HTERT RPE-1 (cell line): ENCODE results near the gene EFHD2.
"Not testable (repeated sequence)": the region's sequence is repeated elsewhere in the genome, so short reads cannot be mapped to it uniquely, and the experiment has no call there.

ENCODE experiments used
- in situ Hi-C: fragments of 300-500 bp; cut with MboI; formaldehyde crosslinking; loops from 4 replicates; pipeline ENCODE4 v1.14.3; 2020; ENCODE audit warnings: low sequenced_read_pairs

The EFHD2 gene

DNA sequence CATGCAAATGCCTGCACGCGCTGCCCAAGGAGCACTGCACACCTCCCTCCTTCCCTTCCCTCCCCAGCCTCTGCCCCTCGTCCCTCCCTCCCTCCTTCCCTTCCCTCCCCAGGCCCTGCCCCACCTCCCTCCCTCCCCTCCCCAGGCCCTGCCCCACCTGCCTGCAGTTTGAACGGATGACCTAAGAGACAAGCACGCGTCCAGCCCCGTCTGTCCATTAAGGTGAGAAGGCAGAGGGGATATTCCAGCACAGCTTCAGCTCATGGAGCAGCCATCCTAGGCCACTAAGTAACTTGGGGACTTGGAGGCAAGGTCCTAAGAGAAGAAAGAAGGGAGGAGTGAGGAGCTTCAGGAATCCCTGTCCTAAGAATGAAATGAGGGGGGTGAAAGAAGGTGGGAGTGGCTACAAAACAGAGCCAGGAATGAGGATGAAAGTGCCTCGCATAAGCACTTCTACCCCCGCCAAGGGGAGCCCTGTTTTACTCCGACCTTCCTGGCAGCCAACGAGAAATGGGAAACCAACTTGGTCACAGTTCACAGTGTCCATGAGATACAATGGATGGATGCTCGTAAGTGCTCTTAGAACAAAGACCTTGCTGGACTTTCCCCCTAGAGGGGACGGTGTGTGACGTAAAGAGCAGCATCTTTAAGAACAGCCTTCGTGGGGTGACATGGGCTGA is 21.3 kb upstream of the EFHD2 start:
- in situ Hi-C loops = no loop called here

DNA sequence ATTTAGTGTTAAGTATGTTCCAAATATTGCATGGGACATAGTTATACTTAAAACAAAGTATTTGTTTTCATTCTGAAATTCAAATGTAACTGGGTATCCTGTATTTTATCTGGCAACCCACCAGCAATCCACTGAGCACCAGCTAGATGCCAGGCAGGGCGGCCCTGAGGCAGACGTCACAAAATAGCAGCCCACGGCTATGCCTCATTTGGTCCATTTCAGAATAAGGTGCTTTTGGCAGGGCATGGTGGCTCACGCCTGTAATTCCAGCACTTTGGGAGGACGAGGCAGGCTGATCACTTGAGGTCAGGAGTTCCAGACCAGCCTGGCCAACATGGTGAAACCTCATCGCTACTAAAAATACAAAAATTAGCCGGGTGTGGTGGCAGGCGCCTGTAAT is 19.9 kb upstream of the EFHD2 start:
- in situ Hi-C loops = not testable (repeated sequence)

GRCh38 chr1:15390667-15391066 is 19.0 kb upstream of the EFHD2 start:
- in situ Hi-C loops = no loop called here

DNA sequence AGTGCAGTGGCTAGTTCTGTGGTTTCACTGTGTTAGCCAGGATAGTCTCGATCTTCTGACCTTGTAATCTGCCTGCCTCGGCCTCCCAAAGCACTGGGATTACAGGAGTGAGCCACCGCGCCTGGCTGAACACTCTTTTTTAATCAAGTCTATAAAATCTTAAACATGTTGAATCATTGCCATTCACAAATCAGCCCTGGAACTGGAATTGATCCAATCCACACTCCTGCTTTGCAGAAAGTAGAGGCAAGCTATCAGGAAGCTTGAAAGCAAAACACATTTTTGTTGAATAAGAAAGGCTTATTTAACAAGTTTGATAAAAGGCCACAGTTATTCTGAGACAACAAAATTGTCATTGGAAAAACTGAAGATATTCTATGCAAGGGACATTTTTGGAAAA is 18.3 kb upstream of the EFHD2 start:
- in situ Hi-C loops = no loop called here

- in situ Hi-C loops = no loop called here
Observed at GRCh38 chr1:15393475-15394257, 16.0 kb upstream of the EFHD2 start.

GRCh38 chr1:15394258-15394690 is 15.4 kb upstream of the EFHD2 start:
- in situ Hi-C loops = no loop called here

DNA sequence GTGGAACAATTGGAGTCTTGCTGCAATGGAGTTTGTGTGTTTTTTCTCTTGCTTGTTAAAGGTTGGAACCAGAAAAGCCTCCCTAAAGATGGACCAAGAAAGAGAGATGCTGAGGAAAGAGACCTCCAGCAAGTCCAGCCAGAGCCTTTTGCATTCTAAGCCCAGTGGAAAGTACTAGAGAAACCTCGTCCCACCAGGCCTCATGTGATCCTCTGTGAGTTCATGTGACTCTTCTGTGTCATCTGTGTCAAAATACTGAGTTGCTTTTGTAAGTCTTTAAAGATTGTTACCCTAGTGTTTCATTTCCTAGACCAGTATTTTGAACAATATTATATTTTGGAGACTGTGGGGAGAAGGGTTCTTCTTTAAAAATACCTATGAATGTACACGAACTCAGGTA is 12.5 kb upstream of the EFHD2 start:
- in situ Hi-C loops = no loop called here

DNA sequence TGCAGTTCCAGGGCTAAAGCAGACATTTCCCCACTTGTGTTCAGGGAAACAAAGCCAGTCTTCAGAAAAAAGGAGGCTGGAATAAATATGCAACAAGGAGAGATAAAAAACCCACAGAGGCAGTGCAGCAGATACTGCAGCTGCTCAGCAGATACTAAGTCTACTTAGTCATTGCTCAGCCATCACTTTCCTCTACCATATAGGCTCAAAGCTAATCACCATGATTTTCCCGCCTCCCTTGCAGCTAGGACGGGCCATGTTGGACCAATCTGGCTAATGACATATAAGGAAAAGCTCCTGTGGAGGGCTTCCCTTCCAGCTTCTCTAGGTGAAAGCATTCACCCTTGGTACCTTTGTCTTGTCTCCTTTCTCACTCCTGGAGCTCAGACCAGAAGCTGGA is 10.0 kb upstream of the EFHD2 start:
- in situ Hi-C loops = no loop called here

DNA sequence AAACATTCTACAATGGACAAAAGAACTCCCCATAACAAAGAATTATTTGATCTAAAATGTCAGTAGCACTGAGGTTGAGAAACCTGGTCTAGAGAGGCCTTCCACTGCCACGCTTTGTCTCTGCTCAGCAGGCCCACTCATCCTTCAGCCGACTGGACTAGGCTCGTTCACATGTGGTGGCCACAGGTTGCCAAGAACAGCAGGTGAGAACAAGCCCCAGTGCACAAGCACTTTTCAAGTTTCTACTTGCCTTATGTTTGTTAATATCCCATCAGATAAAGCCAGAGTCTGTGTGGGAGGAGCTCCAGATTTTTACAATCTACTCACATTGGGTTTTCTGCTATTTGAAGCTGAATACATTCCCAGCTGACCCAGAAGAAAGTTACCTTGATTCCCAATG is 9.1 kb upstream of the EFHD2 start:
- in situ Hi-C loops = no loop called here

GRCh38 chr1:15401391-15402055 is 8.2 kb upstream of the EFHD2 start:
- in situ Hi-C loops = no loop called here

GRCh38 chr1:15402809-15403450 is 6.8 kb upstream of the EFHD2 start:
- in situ Hi-C loops = no loop called here

GRCh38 chr1:15403962-15404580 is 5.6 kb upstream of the EFHD2 start:
- in situ Hi-C loops = no loop called here

DNA sequence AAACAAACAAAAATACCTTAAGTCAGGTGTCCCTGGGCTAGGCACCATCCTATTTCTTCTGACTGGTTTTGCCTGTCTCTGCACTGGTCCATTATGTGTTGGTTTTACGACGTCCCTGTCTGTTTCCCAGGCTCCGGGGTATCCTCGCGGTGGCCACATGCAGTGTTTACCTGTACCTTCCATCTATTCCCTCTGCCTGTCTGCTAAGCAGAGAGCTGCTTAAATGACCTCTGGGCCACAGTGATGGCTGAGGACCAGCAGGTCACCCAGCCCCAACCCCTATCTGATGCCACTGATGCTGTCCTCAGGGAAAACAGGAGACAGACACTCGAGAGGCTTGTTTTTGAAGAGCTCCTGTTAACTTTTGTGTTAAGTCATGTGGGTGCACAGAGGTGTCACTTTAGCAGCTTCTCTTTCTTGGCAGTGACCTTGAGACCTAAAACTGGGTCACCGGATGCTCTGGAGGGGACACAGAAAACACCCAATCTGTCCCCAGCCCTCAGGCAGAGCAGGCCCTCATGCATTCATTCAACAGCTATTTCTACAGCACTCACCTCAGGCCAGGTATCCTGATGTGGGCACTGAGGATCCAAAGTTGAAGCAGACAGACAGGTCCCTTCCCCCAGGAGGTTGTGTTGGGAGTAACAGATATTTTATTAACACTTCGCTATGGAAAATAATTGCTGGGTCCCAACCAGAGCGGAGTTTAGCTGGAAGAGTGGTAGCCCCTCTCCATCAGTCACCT is 4.4 kb upstream of the EFHD2 start:
- in situ Hi-C loops = no loop called here

- in situ Hi-C loops = no loop called here
Observed at GRCh38 chr1:15406614-15407559, 2.8 kb upstream of the EFHD2 start.

- in situ Hi-C loops = no loop called here
Observed at GRCh38 chr1:15407580-15407979, 2.1 kb upstream of the EFHD2 start.

GRCh38 chr1:15408890-15409387 is 749 bp upstream of the EFHD2 start:
- in situ Hi-C loops = no loop called here

DNA sequence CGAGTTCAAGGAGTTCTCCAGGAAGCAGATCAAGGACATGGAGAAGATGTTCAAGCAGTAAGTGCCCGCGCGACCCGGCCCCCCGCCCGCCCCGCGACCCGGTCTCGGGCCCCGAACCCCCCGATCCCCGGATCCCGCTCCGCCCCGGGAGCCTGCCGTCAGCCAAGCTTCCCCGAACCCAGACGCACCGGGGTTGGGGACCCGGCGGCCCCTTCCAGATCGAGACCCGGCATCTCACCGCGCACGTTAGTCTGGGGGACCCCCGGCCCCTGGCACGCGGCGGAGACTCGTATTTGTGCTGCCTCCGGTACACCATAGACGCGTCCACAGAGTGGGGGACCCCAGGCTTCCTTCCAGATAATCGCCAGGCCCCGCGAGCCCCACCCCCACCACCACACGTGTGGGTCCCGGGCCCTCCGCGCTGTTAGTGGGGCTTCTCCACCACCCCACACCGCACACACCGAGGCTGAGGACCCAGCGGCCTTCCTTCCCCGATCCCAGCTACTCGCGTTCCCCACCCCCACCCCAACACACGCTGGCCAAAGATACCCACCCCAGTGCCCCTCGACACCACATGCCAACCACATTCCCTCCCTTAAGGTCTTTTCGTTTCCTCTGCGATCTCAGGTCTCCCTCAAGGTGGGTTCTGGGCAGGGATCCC is 665 bp downstream of the EFHD2 start:
- in situ Hi-C loops = no loop called here

GRCh38 chr1:15410884-15411245 is 1.2 kb downstream of the EFHD2 start:
- in situ Hi-C loops = no loop called here
